A204.1 (cell line): ENCODE results near the gene NPFF.
"Not testable (repeated sequence)": the region's sequence is repeated elsewhere in the genome, so short reads cannot be mapped to it uniquely, and the experiment has no call there.

Source experiments
- FAIRE-seq: peaks from 2 replicates; lab custom pipeline; 2012; peaks lifted over from hg19 to GRCh38; lab: Jason Lieb, UNC

The NPFF gene

DNA sequence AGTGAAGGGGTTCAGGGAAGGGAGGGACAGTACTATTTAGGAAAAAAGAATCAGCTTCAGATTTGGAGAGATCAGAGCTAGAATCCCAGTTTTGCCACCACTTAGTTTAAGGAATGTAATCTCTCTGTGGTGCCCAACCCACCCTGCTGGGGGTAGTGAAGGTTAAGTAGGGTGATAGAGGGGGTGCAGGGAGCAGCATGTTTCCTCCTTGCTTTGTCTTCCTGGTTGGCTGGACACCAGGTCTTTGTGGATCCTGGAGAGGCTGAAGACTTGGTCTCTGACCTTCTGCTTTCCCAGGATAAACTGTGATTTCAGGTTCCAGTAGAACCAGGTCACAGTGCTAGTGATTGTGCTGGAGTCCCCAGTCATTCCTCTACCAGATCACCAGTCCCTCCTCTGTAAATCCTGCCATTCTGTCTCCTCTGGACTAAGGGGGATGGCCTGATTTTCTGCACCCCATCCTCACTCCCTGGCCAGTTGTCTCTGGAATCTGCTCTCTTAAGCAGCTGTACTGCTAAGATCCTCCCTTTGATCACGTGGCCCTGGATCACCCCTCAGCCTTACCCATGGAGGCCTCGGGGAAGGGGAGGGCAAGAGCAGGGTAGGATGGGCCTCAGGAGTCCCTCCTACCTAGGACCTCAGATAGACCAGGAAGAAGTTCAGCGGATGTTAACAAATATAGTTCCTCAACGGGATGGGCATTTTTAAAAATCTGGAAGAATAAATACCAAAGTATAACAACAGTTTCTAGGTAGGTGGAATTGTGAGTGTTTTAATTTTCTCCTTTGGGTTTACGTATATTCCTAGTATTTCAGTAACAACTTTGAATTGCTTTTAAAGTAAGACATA is 11.2 kb downstream of the NPFF start:
- FAIRE-seq, result no peak

DNA sequence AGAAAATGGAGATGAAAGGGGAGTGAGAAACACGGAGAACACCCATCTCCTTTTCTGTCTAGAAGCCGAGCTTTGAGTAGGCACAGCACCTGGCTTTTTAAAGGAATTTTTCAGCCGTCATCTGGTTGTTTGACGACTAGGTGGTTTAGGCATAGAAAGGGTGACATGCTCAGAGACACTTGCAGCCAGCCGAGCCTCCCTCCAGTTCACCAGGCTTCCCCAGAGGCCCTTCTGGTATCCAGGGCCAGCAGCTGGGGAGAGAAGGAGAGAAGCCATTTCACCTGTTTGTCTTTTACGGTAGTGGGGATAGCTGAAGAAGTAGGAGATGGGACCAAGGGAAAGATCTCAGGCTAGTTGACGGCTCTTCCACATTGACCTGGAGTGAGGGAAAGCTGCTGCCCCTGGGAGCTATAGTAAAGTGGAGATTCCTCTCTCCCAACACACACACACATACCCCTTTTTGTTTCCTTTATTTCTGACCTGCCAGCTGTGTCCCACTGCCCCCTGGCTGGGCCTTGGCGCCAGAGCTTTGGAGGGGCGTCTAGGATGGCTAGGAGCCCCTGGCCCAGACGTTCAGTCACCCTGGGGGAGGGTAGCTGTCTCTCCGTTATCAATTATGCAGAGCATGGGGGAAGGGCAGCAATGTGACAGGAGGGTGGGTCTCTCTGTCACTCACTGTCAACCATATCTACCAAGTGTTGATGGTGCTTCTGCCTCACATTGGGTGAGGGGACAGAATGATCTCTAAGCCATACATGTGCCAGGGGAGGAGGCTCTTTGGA is 13.5 kb downstream of the NPFF start:
- FAIRE-seq, result no peak

DNA sequence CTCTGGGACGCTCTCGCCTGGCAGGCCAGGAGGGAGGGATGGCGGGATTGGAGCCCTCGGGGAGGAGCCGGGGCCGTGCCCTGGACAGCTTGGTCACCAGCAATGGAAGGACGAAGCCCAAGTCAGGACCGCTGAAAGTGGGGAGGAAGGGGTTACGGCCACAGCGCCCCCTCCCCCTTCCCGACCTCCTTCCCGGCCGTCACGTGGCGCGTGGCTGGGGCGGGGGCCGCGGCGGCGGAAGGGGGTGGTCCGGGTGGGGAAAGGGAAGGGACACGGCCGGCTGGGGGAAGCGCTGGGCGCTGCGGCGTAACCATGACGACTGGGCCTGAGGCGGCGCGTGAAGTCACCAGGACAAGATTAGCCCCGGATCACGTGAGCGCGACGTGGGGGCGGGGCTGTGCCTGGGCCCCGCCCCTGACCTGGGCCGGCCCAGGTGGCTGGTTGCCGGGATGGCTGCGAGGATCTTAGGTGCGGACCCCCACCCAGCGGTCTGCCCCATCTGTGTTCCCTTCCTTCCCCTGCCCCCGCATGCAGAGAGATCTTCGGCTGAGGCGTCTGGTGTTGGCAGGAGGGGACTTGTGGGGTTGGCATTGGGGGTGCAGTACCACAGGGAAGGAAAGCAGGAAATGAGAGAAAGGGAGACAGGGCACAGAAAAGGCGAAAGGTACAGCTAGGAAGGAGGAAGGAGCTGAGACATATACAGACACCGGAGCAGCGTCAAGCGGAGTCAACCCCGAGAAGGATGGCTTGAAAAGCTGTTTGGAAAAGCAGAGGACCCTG is 14.3 kb downstream of the NPFF start:
- FAIRE-seq, result no peak

DNA sequence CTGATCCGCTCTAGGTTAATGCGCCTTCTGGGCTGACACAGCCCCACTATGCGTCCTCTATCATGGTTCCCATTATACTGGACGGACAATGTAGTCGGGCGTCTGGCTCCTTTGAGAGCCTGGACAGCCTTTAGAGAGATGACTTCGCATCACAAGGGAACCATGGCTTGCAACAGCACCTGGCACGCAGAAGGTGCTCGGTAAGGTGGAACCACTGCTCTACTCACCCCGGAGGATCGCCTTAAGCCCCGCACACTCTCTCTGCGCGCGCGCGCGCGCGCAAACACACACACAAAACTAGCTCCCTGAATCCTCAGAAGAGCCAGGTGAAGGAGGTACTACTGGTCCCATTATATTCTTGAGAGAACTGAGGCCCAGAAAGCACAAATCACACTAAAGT is 15.1 kb downstream of the NPFF start:
- FAIRE-seq, result no peak

DNA sequence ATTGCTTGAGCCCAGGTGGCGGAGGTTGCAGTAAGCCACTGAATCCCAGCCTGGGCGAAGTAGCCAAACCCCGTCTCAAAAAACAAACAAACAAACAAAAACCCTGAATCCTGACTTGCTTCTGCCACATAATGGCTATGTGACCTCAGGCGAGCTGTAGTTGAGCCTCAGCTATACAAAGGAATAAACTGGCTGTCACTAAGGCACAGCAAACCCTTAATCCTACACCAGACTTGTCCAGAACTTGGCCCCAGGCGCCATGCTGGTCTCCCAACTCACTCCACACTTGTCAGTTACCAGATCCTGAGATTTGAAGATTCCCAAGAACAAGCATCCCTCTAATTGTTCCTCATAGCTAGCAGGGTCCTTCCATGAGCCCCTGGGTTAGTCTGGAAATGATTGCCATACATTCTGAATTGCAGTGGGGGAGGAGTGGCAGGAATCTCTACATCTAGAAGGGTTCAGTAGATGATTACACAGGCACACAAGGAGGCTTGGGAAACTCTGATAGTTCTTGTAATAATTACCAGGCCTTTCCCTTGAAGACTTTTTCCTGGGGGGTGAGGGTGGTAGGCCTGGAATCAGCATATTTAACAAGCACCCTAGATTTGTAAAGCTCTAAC is 17.9 kb downstream of the NPFF start:
- no peak for FAIRE-seq

DNA sequence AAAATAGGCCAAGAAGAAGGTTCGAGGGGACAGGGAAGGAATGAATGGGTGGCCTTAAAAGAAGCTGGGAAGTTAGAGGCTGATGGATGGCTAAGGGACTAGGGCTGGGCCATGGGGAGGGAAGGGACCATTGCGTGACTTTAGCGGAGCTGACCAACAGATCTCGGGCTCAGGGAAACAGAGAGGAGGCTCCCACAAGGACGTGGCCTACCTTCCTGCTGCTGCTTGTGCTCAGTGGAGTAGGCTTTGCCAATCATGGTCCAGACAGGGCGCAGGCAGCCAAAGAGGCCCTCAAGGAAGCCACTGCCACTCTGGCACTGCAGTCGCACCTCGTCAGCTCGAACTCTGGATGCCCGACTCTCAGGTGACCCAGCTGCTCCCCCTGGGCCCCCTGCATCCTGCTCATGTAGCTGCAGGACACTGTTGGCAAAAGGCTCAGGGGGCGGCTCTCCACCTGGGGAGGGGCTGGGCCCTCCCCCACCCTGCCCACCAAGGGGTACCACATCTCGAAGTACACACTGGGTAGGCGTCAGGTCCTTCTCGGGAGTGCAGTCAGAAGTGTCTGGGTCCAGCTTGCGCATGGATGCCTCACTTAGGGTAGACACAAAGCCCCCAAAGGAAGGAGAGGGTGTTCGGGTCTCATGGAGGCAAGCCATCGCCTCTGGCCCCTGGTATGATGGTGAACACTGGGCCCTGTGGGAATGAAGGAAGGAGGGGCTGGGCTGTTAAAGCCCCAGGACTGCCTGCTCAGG is 20.4 kb downstream of the NPFF start:
- FAIRE-seq, result no peak

DNA sequence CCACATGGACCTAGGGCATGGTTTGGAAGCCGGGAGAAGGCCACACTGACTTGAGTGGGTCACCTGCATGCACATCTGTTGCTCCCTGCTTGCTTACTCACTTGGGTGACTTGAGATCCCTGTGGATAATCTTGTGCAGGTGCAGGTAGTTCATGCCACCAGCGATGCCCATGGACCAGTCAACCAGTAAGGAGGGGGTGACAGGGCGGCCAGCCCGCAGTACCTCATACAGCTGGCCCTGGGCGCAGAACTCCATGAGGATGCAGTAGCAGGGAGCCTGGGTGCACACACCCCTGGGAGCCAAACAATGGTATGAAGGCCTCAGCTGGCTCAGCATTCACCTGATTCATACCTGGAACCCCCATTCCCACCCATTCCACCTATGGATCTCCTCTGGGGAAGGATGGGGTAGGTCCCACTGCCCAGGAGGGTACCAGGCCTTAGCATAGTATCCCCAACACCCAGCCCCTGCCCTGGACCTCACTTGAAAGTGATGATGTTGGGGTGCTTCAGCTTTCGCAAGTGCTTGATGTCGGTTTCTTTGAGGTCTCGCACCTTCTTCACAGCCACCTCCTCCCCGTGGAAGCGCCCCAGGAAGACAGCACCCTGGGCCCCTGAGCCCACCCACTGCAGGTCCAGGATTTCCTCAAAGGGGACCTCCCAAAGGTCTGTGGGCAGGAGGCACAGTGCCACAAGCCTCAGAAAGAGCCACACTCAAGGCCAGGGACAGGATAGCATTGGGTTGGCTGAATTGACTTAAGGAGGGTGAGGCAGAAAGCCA is 21.1 kb downstream of the NPFF start:
- no peak for FAIRE-seq

DNA sequence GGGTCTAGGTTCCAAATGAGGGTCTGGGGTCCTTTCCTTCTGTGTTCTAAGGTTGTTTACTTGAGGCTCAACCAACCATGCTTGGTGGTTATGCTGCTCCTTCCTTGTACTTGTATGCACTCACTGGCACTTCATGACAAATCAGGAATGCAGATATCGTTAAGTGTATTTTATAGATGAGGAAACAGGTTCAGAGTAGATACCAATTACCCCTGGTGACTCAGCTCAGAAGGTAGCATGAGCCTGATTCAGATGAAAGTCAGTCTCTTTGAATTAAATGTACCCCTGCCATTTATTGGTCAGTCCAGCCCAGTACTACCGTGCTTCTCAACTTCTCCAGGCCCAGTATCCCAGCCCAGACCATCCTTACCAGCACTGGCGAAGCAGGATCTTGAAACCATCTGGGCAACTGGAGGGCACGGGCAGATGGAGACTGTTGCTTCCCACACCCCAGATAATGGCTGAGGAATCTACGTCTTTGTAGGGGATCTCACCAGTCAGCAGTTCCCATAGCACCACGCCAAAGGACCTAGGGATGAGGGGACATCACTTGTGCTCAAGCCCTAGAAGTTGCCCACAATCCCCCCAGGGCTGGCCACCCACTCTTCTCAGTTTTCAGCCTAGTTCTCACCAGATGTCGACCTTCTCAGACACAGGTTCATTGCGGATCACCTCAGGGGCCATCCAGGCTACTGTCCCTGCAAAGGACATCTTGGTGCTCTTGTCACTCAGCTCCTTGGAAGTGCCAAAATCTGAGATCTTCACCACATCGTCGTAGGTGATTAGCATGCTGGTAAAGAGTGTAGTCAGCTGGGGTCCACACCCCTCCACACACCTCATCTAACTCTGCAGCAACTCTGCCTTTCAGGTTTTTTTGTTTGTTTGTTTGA is 22.4 kb downstream of the NPFF start:
- FAIRE-seq, result no peak

DNA sequence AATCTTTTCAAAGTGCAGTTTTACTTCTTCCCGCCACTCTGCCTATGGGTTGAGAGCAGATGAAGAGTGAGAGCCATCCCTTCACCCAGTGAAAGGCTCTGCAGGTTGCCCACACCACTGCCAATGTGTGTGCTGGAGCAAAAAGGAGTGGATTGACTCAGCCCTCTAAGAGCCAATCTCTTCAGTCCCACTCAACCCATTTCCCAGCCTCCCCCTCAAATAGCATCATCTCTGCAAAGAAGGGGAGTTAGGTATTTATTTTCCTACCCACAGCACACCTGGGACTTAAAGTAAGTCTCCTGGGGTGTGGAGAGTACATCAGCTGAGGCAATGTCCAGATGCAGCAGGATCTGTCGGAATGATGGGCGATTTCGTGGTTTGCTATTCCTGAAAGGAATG is 23.3 kb downstream of the NPFF start:
- no peak for FAIRE-seq

DNA sequence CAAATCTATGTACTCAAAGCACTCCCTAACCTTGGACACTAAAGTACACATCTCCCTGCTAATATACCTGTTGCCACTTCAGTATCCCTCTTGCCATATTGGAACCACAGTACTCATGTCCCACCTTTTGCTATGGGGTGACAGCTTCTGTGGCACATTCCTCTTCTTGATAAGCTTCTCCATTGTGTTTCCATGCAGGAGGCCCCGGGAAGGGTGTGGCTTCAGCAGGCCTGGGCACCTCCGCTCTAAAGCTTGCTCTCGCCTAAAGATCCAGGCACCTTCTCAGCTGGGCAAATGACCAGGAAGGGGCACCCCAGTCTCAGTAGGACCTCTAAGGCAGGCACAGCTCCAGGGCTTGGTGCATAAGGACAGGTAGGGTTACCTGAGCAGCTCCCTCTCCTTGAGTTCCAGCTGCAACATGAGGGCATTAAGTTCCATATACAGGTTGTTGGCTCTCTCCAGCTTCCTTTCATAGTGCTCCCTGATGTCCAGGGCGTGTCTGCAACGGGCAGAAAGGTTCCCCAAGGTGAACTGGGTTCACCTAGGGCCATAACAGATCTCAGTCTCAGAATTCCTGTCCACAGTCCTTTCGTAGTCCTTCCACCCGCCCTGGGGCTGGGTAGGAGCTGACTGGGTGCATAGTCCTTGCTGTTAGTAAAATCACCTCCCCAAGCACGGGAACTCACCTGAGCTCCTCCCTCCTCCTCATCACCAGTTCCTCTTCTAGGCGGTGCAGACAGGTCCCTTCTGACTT is 23.9 kb downstream of the NPFF start:
- FAIRE-seq, result no peak

DNA sequence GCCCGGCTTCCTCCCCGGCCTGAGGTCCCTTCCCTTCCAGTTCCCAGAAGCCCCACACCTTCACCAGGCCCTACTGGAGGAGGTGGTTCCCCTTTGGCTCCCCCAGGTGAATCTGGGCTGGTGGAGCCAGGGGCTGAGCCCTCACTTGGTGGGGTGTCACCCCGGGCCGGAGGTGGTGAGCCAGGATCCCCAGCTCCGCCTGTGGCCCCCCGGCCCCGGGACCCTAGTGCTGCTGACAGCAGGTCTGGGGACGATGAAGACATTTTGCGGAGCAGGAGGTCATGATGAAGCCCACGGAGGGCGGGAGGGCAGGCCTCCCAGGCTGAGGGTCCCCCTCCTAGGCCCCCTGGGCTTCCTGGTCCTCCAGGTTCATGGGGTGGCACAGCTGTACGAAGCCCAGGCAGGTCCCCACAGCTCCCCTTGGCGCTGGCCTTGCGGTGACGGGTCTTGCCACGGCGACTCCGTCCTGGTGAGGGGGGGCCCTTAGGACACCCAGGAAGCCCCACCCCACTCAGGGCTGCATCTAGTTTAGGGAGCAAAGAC is 24.6 kb downstream of the NPFF start:
- FAIRE-seq, result no peak

DNA sequence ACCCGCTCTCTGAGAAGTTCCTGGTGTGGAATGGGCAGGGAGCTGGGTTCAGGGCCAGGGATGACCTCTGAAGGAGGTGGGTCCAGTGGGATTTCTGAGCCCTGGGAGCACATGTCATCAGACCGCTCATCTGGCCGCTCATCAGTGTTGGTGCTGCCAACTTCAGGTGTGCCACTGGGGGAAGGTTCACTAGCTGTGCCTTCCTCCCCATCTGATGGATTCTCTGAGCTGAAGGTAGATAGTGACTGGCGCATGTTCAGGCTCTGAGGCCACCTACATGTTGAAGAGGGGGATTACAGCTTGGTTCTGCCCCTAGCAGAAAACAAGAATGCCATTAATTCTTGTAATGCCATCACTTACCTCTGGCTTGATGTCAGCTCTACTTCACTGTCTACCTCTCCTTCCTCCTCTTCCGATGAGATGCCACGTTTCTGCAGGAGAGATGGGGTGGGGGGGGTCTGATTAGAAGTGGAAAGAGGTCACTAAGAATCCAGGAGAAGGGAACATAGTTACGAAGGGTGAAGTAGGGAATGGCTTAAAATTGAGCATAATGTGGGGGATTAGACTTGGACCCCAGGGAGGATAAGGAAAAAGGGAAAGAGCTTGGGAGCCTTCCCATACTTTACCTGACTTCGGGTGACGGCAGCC is 25.2 kb downstream of the NPFF start:
- no peak for FAIRE-seq

DNA sequence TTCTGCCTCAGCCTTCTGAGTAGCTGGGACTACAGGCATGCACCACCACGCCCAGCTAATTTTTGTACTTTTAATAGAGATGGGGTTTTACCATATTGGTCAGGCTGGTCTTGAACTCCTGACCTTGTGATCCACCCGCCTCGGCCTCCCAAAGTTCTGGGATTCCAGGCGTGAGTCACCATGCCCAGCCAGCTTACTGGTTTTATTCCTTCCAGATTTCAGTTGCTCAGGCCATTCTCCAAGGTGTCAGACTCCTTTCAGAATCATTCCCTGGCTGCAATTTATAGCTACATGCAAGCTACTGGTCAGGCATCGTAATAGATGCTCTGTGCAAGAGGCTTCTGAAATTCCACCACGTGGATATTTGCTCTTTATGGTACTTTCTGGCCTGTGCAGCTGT is 25.8 kb downstream of the NPFF start:
- FAIRE-seq, result not testable (repeated sequence)

DNA sequence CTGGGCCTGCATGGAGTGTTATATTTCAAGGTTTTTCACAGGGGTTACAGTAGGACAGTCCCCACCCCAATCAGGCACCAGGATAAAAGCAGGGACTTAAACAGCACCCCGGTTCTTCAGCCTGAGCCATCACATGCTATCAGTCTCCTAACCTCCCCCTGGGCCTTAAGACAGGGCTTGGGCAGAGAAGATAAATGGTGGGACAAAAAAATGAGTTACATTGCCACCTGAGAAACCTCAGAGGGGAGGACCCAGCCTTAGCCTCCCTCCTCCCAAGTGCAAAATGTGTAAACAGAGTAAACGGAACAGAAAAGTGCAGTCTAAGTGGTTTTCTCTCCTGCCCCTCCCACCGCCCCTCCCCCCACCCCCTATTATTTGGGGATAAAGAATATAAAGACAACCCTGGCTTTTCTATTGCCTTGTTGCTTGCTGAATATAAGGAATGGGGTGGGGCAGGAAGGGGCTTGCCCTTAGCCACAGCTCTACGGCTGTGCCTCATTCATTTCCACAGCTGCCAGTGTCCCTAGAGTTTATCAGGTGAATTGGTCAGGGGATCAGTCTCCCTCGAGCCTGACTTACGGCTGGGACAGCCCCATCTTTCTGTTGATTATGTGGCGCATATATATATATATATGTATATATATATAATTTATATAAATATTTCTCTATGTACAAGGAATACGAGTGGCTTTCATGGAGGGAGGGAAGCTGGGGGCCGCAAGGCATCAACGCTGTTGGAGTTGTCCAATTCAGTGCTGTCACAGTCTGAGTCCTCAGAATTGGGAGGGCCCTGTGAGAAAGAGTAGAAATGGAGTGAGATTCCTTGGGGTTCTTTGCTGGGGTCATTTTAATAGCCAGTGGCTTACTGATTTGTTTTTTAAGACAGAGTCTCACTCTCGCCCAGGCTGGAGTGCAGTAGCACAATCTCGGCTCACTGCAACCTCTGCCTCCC is 26.5 kb downstream of the NPFF start:
- FAIRE-seq, result no peak

DNA sequence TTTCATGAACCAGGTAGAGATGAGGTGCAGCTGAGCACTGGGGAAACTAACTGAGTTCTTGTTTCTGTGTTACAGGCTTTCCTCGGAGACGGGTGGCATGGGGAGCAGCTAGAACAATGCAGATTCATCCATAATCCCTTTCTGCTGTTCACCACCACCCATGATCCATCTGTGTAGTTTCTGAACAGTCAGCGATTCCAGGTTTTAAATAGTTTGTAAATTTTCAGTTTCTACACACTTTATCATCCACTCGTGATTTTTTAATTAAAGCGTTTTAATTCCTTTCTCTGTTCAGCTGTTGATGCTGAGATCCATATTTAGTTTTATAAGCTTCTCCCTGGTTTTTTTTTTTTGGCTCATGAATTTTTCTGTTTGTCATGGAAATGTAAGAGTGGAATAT is 28.0 kb downstream of the NPFF start:
- no peak for FAIRE-seq

DNA sequence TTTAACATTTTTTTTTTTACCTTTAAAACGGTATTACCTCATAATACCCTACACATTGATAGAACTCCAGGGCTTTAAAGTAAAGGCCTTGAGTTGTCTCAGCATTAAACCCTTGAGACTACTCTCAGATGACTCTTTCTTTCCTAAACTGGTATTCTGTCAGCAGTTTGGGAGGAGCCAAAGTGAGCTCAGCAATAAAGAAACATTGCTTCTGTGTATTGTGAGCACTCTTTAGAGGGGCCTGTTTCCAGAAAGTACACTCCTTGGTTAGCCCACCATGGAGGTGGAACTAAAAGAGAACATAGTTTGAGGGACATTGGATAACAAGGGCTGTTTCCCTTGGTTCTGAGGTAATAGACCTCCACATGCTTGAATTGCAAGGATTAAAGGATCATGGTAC is 28.4 kb downstream of the NPFF start:
- no peak for FAIRE-seq

DNA sequence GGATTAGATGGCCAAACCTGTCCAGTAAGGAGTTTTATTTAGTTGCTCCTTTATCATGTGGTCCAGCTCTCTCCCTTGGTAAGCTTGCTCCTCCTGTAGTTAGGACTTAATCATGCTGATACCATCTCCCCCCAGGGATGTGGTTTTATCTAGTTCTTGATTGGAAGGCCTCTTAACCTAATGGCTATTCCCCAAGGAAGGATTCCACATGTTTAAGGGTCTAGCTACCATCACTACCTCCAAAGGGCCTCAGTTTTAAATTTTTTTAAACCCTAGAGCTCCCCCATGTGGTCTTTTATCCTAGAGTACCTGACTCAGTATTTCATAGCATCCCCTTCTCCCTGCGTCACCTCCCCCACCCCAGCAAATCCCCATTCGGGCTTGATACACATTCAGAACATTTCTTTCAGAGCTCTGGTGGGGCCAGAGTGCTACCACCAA is 30.5 kb downstream of the NPFF start:
- FAIRE-seq, result no peak
